Stimulated activated CD8-positive, alpha-beta memory T cell treated with anti-CD3 and anti-CD28 coated beads, Interleukin-4, amount 100 ng/mL, for 4 hours (primary cell): ENCODE data around the gene GPR21.

ENCODE experiments used
- DNase-seq, 2 donors: peaks; one replicate each; pipeline ENCODE4 v3.0.0-alpha.2; 2020; ENCODE audit warnings: low read depth in 2 of 2, low spot score in 1 of 2

Gene GPR21

GRCh38 chr9:123033864-123034601 is 566 bp downstream of the GPR21 start:
- DNase-seq, result no peak

- DNase-seq, result no peak
Measured at GRCh38 chr9:123034881-123035510, 1.5 kb downstream of the GPR21 start.

- DNase-seq, result no peak
Measured at GRCh38 chr9:123035791-123036190, 2.3 kb downstream of the GPR21 start.

GRCh38 chr9:123036893-123037545 is 3.6 kb downstream of the GPR21 start:
- DNase-seq, result no peak

GRCh38 chr9:123039617-123040219 is 6.3 kb downstream of the GPR21 start:
- no peak for DNase-seq

- no peak for DNase-seq
Measured at GRCh38 chr9:123040801-123041200, 7.3 kb downstream of the GPR21 start.

GRCh38 chr9:123041489-123041888 is 8.0 kb downstream of the GPR21 start:
- DNase-seq, result no peak

- no peak for DNase-seq
Measured at GRCh38 chr9:123043081-123043939, 9.8 kb downstream of the GPR21 start.

- no peak for DNase-seq
Measured at GRCh38 chr9:123044586-123044985, 11.1 kb downstream of the GPR21 start.

GRCh38 chr9:123046406-123047195 is 13.1 kb downstream of the GPR21 start:
- no peak for DNase-seq

GRCh38 chr9:123048748-123049147 is 15.3 kb downstream of the GPR21 start:
- DNase-seq, result no peak

GRCh38 chr9:123049589-123050222 is 16.2 kb downstream of the GPR21 start:
- no peak for DNase-seq

- no peak for DNase-seq
Measured at GRCh38 chr9:123053046-123053445, 19.6 kb downstream of the GPR21 start.

GRCh38 chr9:123053711-123054110 is 20.2 kb downstream of the GPR21 start:
- no peak for DNase-seq

- DNase-seq, result no peak
Measured at GRCh38 chr9:123058834-123059233, 25.4 kb downstream of the GPR21 start.

GRCh38 chr9:123059472-123060220 is 26.2 kb downstream of the GPR21 start:
- no peak for DNase-seq

GRCh38 chr9:123061216-123061615 is 27.7 kb downstream of the GPR21 start:
- DNase-seq, result no peak

- DNase-seq, result no peak
Measured at GRCh38 chr9:123062351-123063176, 29.1 kb downstream of the GPR21 start.
